ENCODE results near the gene DENND10. TPM values are rescaled to one million over a fixed set of nuclear protein-coding genes. Genes with fewer than 3 reads are reported as not detected.

The DENND10 gene
- polyA plus RNA-seq, 1 experiment: 107 TPM

- peak within 1 kb of the TSS; percentile 47 for H3K27ac ChIP-seq (ENCODE audit: low read depth, low read length)
- CTCF ChIA-PET: no interaction called here
- H3K9me3 ChIP-seq (ENCODE audit: control insufficient read depth, insufficient read depth, low read length): no peaks in the 10 kb centered on the region
- POLR2A ChIA-PET: interaction anchor here (0.7 to 1.2 kb wide), 3 partner anchors 17 to 560 kb away, joined by 3 to 7 read pairs (median 4); partner anchors contain the start of gene INPP5F
- TF ChIP-seq, protein P1, sequence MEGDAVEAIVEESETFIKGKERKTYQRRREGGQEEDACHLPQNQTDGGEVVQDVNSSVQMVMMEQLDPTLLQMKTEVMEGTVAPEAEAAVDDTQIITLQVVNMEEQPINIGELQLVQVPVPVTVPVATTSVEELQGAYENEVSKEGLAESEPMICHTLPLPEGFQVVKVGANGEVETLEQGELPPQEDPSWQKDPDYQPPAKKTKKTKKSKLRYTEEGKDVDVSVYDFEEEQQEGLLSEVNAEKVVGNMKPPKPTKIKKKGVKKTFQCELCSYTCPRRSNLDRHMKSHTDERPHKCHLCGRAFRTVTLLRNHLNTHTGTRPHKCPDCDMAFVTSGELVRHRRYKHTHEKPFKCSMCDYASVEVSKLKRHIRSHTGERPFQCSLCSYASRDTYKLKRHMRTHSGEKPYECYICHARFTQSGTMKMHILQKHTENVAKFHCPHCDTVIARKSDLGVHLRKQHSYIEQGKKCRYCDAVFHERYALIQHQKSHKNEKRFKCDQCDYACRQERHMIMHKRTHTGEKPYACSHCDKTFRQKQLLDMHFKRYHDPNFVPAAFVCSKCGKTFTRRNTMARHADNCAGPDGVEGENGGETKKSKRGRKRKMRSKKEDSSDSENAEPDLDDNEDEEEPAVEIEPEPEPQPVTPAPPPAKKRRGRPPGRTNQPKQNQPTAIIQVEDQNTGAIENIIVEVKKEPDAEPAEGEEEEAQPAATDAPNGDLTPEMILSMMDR (IDR thresholded peaks at IDR 0.05; ENCODE audit: low read depth, low read length): no peak
- no peak for DNase-seq (ENCODE audit: low read depth, low spot score)
- no peaks in the 10 kb centered on the region for H3K27me3 ChIP-seq (ENCODE audit: control insufficient read depth, insufficient read depth, low read length)
- H3K4me3 ChIP-seq (ENCODE audit: low read depth, low read length): peak within 1 kb of the TSS; percentile 73
These were observed 61.5 kb downstream of the DENND10 start, which contains the start of gene SFXN4 for GRCh38 chr10:119165171-119166117. Gene SFXN4, minus strand, starts transcription at chr10:119165714. Its CDS starts 67 bp downstream, at chr10:119165647.

GRCh38 chr10:119166118-119166500 is 62.2 kb downstream of the DENND10 start:
- H3K27me3 ChIP-seq (ENCODE audit: control insufficient read depth, insufficient read depth, low read length): no peaks in the 10 kb centered on the region
- peak overlapping the region; percentile 47 for H3K27ac ChIP-seq (ENCODE audit: low read depth, low read length)
- no peak for DNase-seq (ENCODE audit: low read depth, low spot score)
- H3K9me3 ChIP-seq (ENCODE audit: control insufficient read depth, insufficient read depth, low read length): no peaks in the 10 kb centered on the region
- TF ChIP-seq, protein P1 (IDR thresholded peaks at IDR 0.05; ENCODE audit: low read depth, low read length): no peak
- ChIA-PET POLR2A (no interaction called here), CTCF (no interaction called here)
- peak overlapping the region; percentile 73 for H3K4me3 ChIP-seq (ENCODE audit: low read depth, low read length)

DNA sequence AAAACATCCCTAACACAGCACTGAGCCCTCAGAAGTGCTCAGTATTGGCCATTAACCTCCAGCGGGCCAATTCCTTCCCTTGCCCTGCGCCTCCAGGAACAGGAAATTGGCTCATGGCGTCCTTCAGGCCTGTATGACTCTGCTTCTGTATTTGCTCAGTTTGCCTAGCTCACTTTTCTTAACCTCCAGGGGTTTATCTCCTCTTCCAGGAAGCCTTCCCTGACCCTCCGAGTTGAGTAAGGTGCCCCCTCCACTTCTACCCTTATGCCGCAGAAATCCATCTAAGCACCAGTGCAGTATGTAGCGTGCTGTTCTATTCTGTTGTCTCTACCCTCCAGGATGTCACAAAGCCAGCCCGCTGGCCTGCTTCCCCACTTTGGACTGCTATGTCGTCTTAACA is 62.7 kb downstream of the DENND10 start:
- no peak for DNase-seq (ENCODE audit: low read depth, low spot score)
- H3K27me3 ChIP-seq (ENCODE audit: control insufficient read depth, insufficient read depth, low read length): no peaks in the 10 kb centered on the region
- H3K27ac ChIP-seq (ENCODE audit: low read depth, low read length): no peak overlapping the region
- ChIA-PET POLR2A (no interaction called here), CTCF (no interaction called here)
- no peak overlapping the region for H3K4me3 ChIP-seq (ENCODE audit: low read depth, low read length)
- no peaks in the 10 kb centered on the region for H3K9me3 ChIP-seq (ENCODE audit: control insufficient read depth, insufficient read depth, low read length)
- TF ChIP-seq, protein P1 (IDR thresholded peaks at IDR 0.05; ENCODE audit: low read depth, low read length): no peak

DNA sequence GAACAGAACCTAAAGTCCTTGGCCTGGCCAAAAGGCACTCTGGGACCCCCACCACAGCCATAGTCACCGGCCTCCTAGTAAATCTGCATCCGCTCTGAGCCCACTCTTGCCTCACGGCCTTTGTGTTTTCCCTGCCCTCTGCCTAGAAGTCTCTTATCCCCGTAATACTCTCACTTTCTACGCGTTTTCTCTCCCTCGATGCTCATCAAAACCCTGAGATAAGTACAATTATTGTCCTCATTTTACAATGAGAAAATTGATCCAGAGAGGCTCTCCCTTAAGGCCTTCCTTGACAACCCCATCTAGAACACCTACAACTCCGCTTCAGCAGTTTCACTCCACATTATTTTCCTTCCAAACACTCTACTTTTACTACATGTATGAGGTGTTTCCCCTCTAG is 63.1 kb downstream of the DENND10 start:
- Histone ChIP-seq H3K9me3 (ENCODE audit: control insufficient read depth, insufficient read depth, low read length) (no peaks in the 10 kb centered on the region), H3K27ac (ENCODE audit: low read depth, low read length) (no peak overlapping the region), H3K4me3 (ENCODE audit: low read depth, low read length) (no peak overlapping the region), H3K27me3 (ENCODE audit: control insufficient read depth, insufficient read depth, low read length) (no peaks in the 10 kb centered on the region)
- CTCF ChIA-PET: interaction anchor here (1.0 kb wide), 1 partner anchor 323 kb away, joined by 4 read pairs; no protein-coding TSS in a partner anchor
- DNase-seq (ENCODE audit: low read depth, low spot score): no peak
- TF ChIP-seq, protein P1 (IDR thresholded peaks at IDR 0.05; ENCODE audit: low read depth, low read length): no peak
- POLR2A ChIA-PET: no interaction called here

DNA sequence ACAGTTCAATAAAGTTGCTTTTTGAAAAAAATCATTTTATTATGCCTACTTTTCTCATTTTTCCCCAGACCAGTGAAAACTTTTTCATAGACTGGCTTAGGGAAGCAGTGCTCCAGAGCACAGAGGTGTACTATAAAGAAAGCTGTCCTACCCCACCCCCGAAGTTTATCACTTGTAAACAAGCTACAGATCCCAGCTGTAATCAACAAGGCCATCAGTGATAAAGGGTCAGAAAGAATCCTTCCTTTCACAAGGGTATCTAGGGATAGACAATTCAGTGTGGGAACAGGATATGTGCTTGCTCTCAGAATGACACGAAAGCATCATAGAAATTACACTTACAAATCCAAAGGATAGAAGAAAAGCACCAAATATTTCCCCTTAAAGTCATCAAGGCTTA is 70.2 kb downstream of the DENND10 start:
- Histone ChIP-seq H3K9me3 (ENCODE audit: control insufficient read depth, insufficient read depth, low read length) (no peaks in the 10 kb centered on the region), H3K27ac (ENCODE audit: low read depth, low read length) (no peak overlapping the region), H3K4me3 (ENCODE audit: low read depth, low read length) (no peak overlapping the region), H3K27me3 (ENCODE audit: control insufficient read depth, insufficient read depth, low read length) (no peaks in the 10 kb centered on the region)
- DNase-seq (ENCODE audit: low read depth, low spot score): no peak
- TF ChIP-seq, protein P1 (IDR thresholded peaks at IDR 0.05; ENCODE audit: low read depth, low read length): no peak
- POLR2A ChIA-PET: no interaction called here
- CTCF ChIA-PET: no interaction called here

Measured in AG04450 (cell line).